ENCODE measurements around the gene PCDHA11. TPM values are rescaled to one million over a fixed set of nuclear protein-coding genes. Genes with fewer than 3 reads are reported as not detected.
A peak's percentile ranks its signal among the peaks of the same experiment; 100 is the strongest.
"Not testable (repeated sequence)": the region's sequence is repeated elsewhere in the genome, so short reads cannot be mapped to it uniquely, and the experiment has no call there.

Gene PCDHA11
- total and polyA plus RNA-seq, 10 of the 15 experiments (the other 5 are each of a cell fraction or from before 2014, with no cell fraction given) = 0.06 TPM; not detected in 9

GRCh38 chr5:140829511-140830501, 39.0 kb upstream of the PCDHA11 start:
- H3K79me2 ChIP-seq (ENCODE audit: control insufficient read depth, insufficient read depth, low read length); ATAC-seq; POLR2A ChIA-PET; H4K20me1 ChIP-seq (ENCODE audit: control insufficient read depth, insufficient read depth); H3K36me3 ChIP-seq (ENCODE audit: control insufficient read depth in 2 of 2, insufficient read depth in 2 of 2, low read length in 1 of 2); H3K27ac ChIP-seq (ENCODE audit: control insufficient read depth, insufficient read depth); RAD21 ChIA-PET (ENCODE audit: unreplicated experiment); DNase-seq (ENCODE audit: low read depth, low spot score); FAIRE-seq; H3K4me1 ChIP-seq (ENCODE audit: control insufficient read depth, insufficient read depth, low read length); H3K27me3 ChIP-seq (replicated peaks in 1 of 2; ENCODE audit: control insufficient read depth in 2 of 2, insufficient read depth in 2 of 2, low read length in 1 of 2); in situ Hi-C loops (cut with MboI); H3K9me3 ChIP-seq (replicated peaks; ENCODE audit: control insufficient read depth, insufficient read depth, low read length); BruUV-seq (replicated peaks); intact Hi-C loops (cut with micrococcal nuclease; ENCODE audit: unreplicated experiment); H3K4me3 ChIP-seq; CTCF ChIA-PET; H3K9ac ChIP-seq (ENCODE audit: control insufficient read depth, insufficient read depth, low read length); SMC1A ChIA-PET (ENCODE audit: uncharacterized antibody, unreplicated experiment); H2AFZ ChIP-seq (ENCODE audit: control insufficient read depth, low read depth, low read length); H3K4me2 ChIP-seq (ENCODE audit: control insufficient read depth, insufficient read depth): not testable (repeated sequence)
- TF ChIP-seq SRF (IDR thresholded peaks at IDR 0.05; ENCODE audit: low read depth in 2 of 2, low read length in 2 of 2) = peak in 1 of 2 experiments; percentile 81; a peak in 2 of 4 replicates
- 92% methylated on average over 44 of the region's 106 CpGs for WGBS (ENCODE audit: insufficient coverage, insufficient replicate concordance, low lambda C conversion rate, missing lambda C conversion rate)

GRCh38 chr5:140833993-140834392, 34.8 kb upstream of the PCDHA11 start, which contains the start of gene PCDHA7:
Gene PCDHA7, plus strand, starts transcription at chr5:140834269. Its CDS starts 115 bp downstream, at chr5:140834384.
- Histone ChIP-seq H4K20me1 (ENCODE audit: control insufficient read depth, insufficient read depth) (no peaks in the 10 kb centered on the region), H2AFZ (ENCODE audit: control insufficient read depth, low read depth, low read length) (no peak within 1 kb of the TSS), H3K79me2 (ENCODE audit: control insufficient read depth, insufficient read depth, low read length) (no peaks in the 10 kb centered on the region), H3K27ac (ENCODE audit: control insufficient read depth, insufficient read depth) (no peak within 1 kb of the TSS), H3K9me3 (replicated peaks; ENCODE audit: control insufficient read depth, insufficient read depth, low read length) (no peaks in the 10 kb centered on the region; the same call in 2 of the 3 replicates), H3K27me3 (replicated peaks in 1 of 2; ENCODE audit: control insufficient read depth in 2 of 2, insufficient read depth in 2 of 2, low read length in 1 of 2) (no peaks in the 10 kb centered on the region), H3K4me1 (ENCODE audit: control insufficient read depth, insufficient read depth, low read length) (no peaks in the 10 kb centered on the region), H3K4me3 (no peak within 1 kb of the TSS), H3K9ac (ENCODE audit: control insufficient read depth, insufficient read depth, low read length) (no peak within 1 kb of the TSS), H3K4me2 (ENCODE audit: control insufficient read depth, insufficient read depth) (no peak within 1 kb of the TSS), H3K36me3 (ENCODE audit: control insufficient read depth in 2 of 2, insufficient read depth in 2 of 2, low read length in 1 of 2) (no peaks in the 10 kb centered on the region)
- ChIA-PET CTCF (no interaction called here), SMC1A (ENCODE audit: uncharacterized antibody, unreplicated experiment) (no interaction called here), POLR2A (no interaction called here), RAD21 (ENCODE audit: unreplicated experiment) (no interaction called here)
- FAIRE-seq (no peak), DNase-seq (ENCODE audit: low read depth, low spot score) (no peak), ATAC-seq (no peak)
- intact Hi-C loops (cut with micrococcal nuclease; ENCODE audit: unreplicated experiment) (no loop called here), in situ Hi-C loops (cut with MboI) (no loop called here)
- 25% methylated on average over 8 of the region's 8 CpGs for WGBS (ENCODE audit: insufficient coverage, insufficient replicate concordance, low lambda C conversion rate, missing lambda C conversion rate)
- no peak for TF ChIP-seq PML (IDR thresholded peaks at IDR 0.05; ENCODE audit: low read length)
- 0 out of 6 replicates have a peak, but pooled peaks of 1 of the 3 experiments have one; percentile 4 for TF ChIP-seq CTCF (IDR thresholded peaks at IDR 0.05 in 2 of 3, conservative IDR thresholded peaks at IDR 0.05 in 1 of 3; ENCODE audit: control insufficient read depth in 2 of 3, extremely low read depth in 1 of 3, insufficient read depth in 1 of 3, low read depth in 3 of 3, low read length in 3 of 3)
- no peak for TF ChIP-seq JUND (IDR thresholded peaks at IDR 0.05; ENCODE audit: low read depth, low read length)
- no TSS peak for BruUV-seq (replicated peaks)

- DNase-seq (ENCODE audit: low read depth, low spot score); H3K27me3 ChIP-seq (replicated peaks in 1 of 2; ENCODE audit: control insufficient read depth in 2 of 2, insufficient read depth in 2 of 2, low read length in 1 of 2); H2AFZ ChIP-seq (ENCODE audit: control insufficient read depth, low read depth, low read length); FAIRE-seq; in situ Hi-C loops (cut with MboI); H3K4me1 ChIP-seq (ENCODE audit: control insufficient read depth, insufficient read depth, low read length); H4K20me1 ChIP-seq (ENCODE audit: control insufficient read depth, insufficient read depth); CTCF ChIA-PET; H3K4me3 ChIP-seq; SMC1A ChIA-PET (ENCODE audit: uncharacterized antibody, unreplicated experiment); RAD21 ChIA-PET (ENCODE audit: unreplicated experiment); H3K79me2 ChIP-seq (ENCODE audit: control insufficient read depth, insufficient read depth, low read length); H3K9me3 ChIP-seq (replicated peaks; ENCODE audit: control insufficient read depth, insufficient read depth, low read length); H3K9ac ChIP-seq (ENCODE audit: control insufficient read depth, insufficient read depth, low read length); H3K4me2 ChIP-seq (ENCODE audit: control insufficient read depth, insufficient read depth); ATAC-seq; H3K27ac ChIP-seq (ENCODE audit: control insufficient read depth, insufficient read depth); H3K36me3 ChIP-seq (ENCODE audit: control insufficient read depth in 2 of 2, insufficient read depth in 2 of 2, low read length in 1 of 2); intact Hi-C loops (cut with micrococcal nuclease; ENCODE audit: unreplicated experiment); POLR2A ChIA-PET; BruUV-seq (replicated peaks): not testable (repeated sequence)
- 82% methylated on average over 26 of the region's 38 CpGs for WGBS (ENCODE audit: insufficient coverage, insufficient replicate concordance, low lambda C conversion rate, missing lambda C conversion rate)
Measured at GRCh38 chr5:140834439-140835008, 34.2 kb upstream of the PCDHA11 start.

Data from GM12878 (cell line).